ENCODE data around the gene NT5M. TPM values are rescaled to one million over a fixed set of nuclear protein-coding genes. Genes with fewer than 3 reads are reported as not detected.
"Not testable (repeated sequence)": the region's sequence is repeated elsewhere in the genome, so short reads cannot be mapped to it uniquely, and the experiment has no call there.

Gene NT5M
- total RNA-seq, 1 experiment from 2014 or later, result 2.5 TPM

DNA sequence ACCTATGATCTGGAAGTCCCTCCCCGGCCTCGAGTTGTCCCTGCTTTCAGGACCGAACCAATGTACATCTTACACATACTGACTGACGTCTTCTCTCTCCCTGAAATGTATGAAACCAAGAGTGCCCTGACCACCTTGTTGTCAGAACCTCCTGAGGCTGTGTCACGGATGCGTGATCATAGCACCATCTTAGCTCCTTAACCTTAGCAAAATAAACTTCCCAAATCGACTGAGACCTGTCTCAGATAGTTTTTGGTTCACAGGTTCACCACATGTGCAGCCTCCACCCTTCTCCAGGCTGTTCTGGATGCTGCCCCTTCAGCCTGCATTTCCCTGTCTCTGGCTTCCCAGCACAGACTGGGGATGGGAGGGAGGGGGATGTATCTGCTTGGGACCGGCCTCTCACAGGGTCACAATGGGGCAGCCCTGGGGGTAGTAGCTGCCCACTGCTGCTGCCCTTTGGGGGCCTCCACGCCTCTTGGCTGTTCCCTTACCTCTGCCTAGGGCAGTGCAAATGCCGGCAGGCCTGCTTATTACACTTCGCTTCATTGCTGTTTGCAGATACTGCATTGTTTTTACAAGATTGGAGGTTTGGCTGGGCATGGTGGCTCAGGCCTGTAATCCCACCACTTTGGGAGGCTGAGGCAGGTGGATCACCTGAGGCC lies 69.8 kb downstream of the NT5M start:
- Histone ChIP-seq H3K4me3 (no peak overlapping the region), H3K27me3 (no peaks in the 10 kb centered on the region), H3K9me3 (no peaks in the 10 kb centered on the region), H3K36me3 (no peaks in the 10 kb centered on the region)
- no peak for DNase-seq

DNA sequence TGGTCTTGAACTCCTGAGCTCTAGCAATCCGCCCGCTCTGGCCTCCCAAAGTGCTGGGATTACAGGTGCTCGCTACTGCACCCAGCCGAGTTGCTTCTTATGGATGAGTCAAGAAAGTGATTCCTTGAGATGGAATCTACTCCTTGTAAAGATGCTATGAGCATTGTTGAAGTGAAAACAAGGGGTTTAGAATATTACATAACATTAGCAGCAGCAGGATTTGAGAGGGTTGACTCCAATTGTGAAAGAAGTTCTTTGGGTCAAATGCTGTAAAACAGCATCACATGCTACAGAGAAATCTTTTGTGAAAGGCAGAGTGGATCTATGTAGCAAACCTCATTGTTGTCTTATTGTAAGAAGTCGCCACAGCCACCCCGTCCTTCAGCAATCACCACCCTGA lies 72.7 kb downstream of the NT5M start:
- no peak overlapping the region for H3K4me3 ChIP-seq
- no peak for DNase-seq
- H3K9me3 ChIP-seq, result no peaks in the 10 kb centered on the region
- no peaks in the 10 kb centered on the region for H3K36me3 ChIP-seq
- H3K27me3 ChIP-seq, result no peaks in the 10 kb centered on the region

GRCh38 chr17:17376362-17376761 lies 73.2 kb downstream of the NT5M start:
- H3K36me3 ChIP-seq, result no peaks in the 10 kb centered on the region
- H3K9me3 ChIP-seq, result no peaks in the 10 kb centered on the region
- DNase-seq, result no peak
- H3K4me3 ChIP-seq, result no peak overlapping the region
- no peaks in the 10 kb centered on the region for H3K27me3 ChIP-seq

- H3K27me3 ChIP-seq, result no peaks in the 10 kb centered on the region
- DNase-seq, result no peak
Observed at GRCh38 chr17:17377071-17377967, 74.1 kb downstream of the NT5M start.

GRCh38 chr17:17379197-17379991 lies 76.2 kb downstream of the NT5M start:
- no peaks in the 10 kb centered on the region for H3K9me3 ChIP-seq
- no peaks in the 10 kb centered on the region for H3K27me3 ChIP-seq
- DNase-seq, result no peak
- no peaks in the 10 kb centered on the region for H3K36me3 ChIP-seq
- H3K4me3 ChIP-seq, result no peak overlapping the region

More at GRCh38 chr17:17377071-17377967, 74.1 kb downstream of the NT5M start:
- Histone ChIP-seq H3K4me3 (no peak overlapping the region), H3K36me3 (no peaks in the 10 kb centered on the region), H3K9me3 (no peaks in the 10 kb centered on the region)

GRCh38 chr17:17380145-17380925 lies 77.2 kb downstream of the NT5M start:
- no peak for DNase-seq
- Histone ChIP-seq H3K36me3 (no peaks in the 10 kb centered on the region), H3K9me3 (no peaks in the 10 kb centered on the region), H3K27me3 (no peaks in the 10 kb centered on the region), H3K4me3 (no peak overlapping the region)

GRCh38 chr17:17381446-17382064 lies 78.4 kb downstream of the NT5M start:
- DNase-seq, result no peak
- H3K36me3 ChIP-seq, result no peaks in the 10 kb centered on the region
- no peaks in the 10 kb centered on the region for H3K9me3 ChIP-seq
- no peak overlapping the region for H3K4me3 ChIP-seq
- no peaks in the 10 kb centered on the region for H3K27me3 ChIP-seq

DNA sequence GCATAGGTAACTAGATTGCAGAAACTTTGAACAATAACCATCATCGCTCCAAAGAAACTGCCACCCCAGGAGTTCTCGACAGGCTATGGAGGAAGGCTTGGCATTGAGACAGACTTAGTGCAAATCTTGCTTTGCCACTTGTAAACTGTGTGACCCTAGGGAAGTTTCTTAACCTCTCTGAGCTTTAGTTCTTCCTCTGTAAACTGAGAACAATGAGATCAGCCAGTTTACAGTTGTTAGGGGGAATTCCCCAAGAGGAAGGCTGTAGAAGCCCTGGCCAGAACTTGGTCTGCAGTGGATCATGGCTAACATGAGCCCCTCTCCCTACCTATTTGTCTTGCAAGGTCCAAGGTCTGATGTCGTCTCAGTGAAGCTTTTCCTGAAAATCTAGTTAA lies 78.9 kb downstream of the NT5M start:
- Histone ChIP-seq H3K27me3 (no peaks in the 10 kb centered on the region), H3K4me3 (no peak overlapping the region), H3K36me3 (no peaks in the 10 kb centered on the region), H3K9me3 (no peaks in the 10 kb centered on the region)
- DNase-seq, result no peak

DNA sequence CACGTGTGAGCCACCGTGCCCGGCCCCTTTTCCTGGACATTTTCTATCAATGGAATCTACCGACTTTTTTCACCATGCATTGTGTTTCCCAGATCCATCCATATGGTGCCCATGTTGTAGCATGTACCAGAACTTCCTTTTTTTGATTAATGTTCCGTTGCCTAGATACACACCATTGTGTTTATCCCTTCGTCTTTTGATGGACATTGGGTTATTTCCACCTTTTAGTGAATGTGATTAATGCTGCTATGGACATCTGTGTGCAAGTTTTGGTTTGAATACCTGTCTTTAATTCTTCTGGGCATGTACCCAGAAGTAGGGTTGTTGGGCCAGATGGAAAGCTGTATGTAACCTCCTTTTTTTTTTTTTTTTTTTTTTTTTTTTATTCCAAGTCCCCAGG lies 79.8 kb downstream of the NT5M start:
- Histone ChIP-seq H3K36me3 (no peaks in the 10 kb centered on the region), H3K4me3 (no peak overlapping the region), H3K9me3 (no peaks in the 10 kb centered on the region), H3K27me3 (no peaks in the 10 kb centered on the region)
- no peak for DNase-seq

GRCh38 chr17:17383431-17384290 lies 80.5 kb downstream of the NT5M start:
- H3K4me3 ChIP-seq, result not testable (repeated sequence)

GRCh38 chr17:17384291-17384615 lies 81.1 kb downstream of the NT5M start:
- H3K36me3 ChIP-seq, result no peaks in the 10 kb centered on the region
- no peaks in the 10 kb centered on the region for H3K27me3 ChIP-seq
- H3K4me3 ChIP-seq, result no peak overlapping the region
- no peak for DNase-seq
- no peaks in the 10 kb centered on the region for H3K9me3 ChIP-seq

More at GRCh38 chr17:17383431-17384290, 80.5 kb downstream of the NT5M start:
- H3K36me3 ChIP-seq, H3K9me3 ChIP-seq, DNase-seq, H3K27me3 ChIP-seq: not testable (repeated sequence)

DNA sequence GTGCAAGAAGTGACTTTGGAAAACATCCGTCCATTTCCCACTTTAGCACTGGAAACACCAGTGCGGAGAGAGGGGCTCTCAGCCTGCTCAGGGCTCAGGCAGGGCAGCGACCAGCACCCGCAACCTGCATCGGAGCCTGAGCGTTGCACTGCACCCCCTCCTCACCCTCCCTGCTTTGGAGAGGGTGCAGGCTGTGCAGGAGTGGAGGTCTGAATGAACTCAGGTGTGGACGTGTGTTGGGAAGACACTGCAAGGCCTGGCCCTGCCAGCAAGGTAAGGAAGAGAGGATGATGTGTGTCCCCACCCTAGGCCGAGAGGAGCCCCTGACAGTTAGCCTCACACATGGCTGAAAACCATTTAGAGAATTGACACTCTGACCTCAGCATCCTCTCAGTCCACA lies 81.8 kb downstream of the NT5M start:
- H3K27me3 ChIP-seq, result no peaks in the 10 kb centered on the region
- H3K9me3 ChIP-seq, result no peaks in the 10 kb centered on the region
- H3K4me3 ChIP-seq, result no peak overlapping the region
- no peaks in the 10 kb centered on the region for H3K36me3 ChIP-seq
- DNase-seq, result no peak

DNA sequence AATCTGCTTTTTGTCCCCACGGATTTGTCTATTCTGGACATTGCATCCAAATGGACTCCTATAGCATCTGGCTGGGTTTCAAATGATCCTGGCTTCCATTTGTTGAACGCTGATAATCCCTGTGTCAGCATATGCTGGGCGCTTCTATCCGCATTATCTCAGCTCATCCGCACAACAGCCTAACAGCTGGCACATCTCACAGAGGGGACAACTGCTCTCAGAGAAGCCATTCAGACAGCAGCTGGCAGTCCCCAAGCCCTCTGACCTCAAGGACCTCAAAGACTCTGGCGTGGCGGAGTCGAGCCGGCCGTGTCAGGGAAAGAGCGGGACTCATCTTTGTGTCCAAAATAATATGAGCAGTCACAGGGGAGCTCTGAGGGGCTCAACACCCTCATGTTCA lies 82.3 kb downstream of the NT5M start:
- Histone ChIP-seq H3K36me3 (no peaks in the 10 kb centered on the region), H3K27me3 (no peaks in the 10 kb centered on the region), H3K9me3 (no peaks in the 10 kb centered on the region), H3K4me3 (no peak overlapping the region)
- DNase-seq, result no peak

DNA sequence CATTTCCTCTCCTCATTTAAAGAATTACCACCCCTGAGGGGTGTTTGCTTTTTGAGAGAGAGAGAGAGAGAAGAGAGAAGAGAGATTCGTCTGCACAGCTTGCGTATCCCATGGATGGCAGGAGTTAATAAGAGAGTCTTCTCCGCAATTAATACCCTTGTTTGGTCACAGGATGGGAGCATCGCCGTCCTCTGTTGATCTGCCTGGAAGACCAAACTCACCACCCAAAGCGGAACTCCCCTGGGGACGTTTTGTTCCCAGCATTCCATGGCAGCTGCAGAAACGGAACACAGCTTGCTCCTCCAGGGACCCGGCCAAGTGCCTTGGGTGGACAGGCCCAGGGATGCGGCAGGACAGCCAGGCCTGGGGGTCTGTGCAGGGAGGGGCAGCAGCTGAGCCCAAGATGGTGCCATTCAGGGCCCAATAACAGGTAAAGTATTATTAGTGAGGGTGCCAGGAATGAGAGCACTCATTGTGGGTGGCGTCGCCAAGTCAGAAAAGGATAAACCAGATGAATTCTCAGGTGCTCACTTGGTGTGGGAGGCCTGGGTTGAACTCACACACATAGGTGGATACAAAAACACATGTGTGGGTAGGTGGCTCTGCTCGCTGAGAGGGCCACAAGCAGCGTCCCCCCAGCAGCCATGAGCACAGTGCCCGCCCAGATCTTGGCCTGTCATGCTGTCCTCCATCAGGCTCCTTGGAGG lies 83.1 kb downstream of the NT5M start:
- Histone ChIP-seq H3K4me3 (no peak overlapping the region), H3K9me3 (no peaks in the 10 kb centered on the region), H3K27me3 (no peaks in the 10 kb centered on the region), H3K36me3 (no peaks in the 10 kb centered on the region)
- no peak for DNase-seq

DNA sequence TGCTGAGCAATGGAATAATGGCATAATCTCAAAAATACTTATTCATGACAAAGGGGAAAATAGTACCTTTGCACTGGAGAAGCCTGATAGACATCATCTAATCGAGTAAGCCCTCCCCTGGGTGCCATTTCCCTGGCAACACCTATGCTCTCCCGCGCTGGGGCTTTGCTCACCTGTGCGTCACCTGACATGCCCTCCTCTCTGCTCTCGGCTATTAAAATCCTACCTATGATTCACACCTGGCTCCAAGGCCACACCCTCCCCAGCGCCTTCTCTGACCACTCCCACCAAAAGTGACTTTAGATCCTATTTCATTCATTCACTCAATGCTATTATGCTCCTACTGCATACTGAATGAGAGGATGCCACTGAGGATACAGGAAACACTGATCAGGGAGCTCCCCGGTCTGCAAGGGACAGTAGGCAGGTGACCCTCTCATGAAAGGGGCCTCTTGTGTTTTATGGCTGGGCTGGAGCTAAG lies 83.9 kb downstream of the NT5M start:
- DNase-seq, result no peak
- no peaks in the 10 kb centered on the region for H3K9me3 ChIP-seq
- no peak overlapping the region for H3K4me3 ChIP-seq
- H3K36me3 ChIP-seq, result no peaks in the 10 kb centered on the region
- no peaks in the 10 kb centered on the region for H3K27me3 ChIP-seq

Data from MG63 (cell line).